Stimulated activated CD4-positive, alpha-beta T cell treated with anti-CD3 and anti-CD28 coated beads, Interleukin-2, amount 100 ng/mL, for 24 hours (primary cell): Measurements from ENCODE around the gene TMEM258.

Experiments used
- DNase-seq, 2 donors: peaks; one replicate each; pipeline ENCODE4 v3.0.0-alpha.2; 2020

TMEM258 gene

GRCh38 chr11:61774411-61774810 is 18.0 kb downstream of the TMEM258 start:
- no peak for DNase-seq

DNA sequence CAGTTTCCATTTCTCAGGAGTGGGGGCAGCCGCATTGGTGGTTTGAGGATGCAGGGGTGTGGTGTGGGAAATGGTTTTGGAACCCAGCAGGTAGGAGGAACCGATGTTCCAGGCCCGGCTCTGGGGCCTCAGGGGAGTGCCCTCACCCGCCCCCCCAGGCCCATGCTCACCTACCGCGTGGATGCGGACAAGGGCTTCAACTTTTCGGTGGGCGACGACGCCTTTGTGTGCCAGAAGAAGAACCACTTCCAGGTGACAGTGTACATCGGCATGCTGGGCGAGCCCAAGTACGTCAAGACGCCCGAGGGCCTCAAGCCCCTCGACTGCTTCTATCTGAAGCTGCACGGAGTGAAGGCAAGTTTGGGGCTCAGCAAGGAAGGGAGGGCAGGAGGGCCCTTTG is 18.6 kb downstream of the TMEM258 start:
- DNase-seq: no peak

- DNase-seq: no peak
These were observed 19.0 kb downstream of the TMEM258 start for GRCh38 chr11:61773356-61773755.

DNA sequence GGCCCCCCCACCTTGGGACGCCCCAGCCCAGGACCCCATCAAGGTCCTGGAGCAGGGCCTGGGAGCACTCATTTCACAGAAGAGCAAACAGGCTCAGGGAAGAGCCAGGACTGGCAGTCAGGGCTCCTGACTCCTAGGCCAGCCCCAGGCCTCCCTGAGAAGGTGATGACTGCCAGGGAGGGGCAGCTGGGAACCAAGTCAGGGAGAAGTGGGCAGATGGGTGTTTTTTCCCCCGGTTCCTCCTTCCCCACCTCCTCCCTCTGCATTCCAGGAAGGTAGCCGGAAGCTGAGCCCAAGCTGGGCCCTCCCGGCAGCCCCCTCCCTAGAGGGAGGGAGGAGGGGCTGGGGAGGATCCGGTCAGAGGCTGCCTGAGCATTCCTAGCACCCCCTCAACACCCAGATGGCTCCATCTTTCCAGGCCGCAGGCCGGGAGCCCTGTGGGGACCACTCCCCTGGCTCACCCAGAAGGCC is 20.4 kb downstream of the TMEM258 start:
- DNase-seq: no peak

GRCh38 chr11:61771195-61771894 is 21.1 kb downstream of the TMEM258 start:
- DNase-seq: no peak

GRCh38 chr11:61769946-61770683 is 22.3 kb downstream of the TMEM258 start:
- DNase-seq: no peak

GRCh38 chr11:61769169-61769920 is 23.1 kb downstream of the TMEM258 start:
- DNase-seq: no peak

DNA sequence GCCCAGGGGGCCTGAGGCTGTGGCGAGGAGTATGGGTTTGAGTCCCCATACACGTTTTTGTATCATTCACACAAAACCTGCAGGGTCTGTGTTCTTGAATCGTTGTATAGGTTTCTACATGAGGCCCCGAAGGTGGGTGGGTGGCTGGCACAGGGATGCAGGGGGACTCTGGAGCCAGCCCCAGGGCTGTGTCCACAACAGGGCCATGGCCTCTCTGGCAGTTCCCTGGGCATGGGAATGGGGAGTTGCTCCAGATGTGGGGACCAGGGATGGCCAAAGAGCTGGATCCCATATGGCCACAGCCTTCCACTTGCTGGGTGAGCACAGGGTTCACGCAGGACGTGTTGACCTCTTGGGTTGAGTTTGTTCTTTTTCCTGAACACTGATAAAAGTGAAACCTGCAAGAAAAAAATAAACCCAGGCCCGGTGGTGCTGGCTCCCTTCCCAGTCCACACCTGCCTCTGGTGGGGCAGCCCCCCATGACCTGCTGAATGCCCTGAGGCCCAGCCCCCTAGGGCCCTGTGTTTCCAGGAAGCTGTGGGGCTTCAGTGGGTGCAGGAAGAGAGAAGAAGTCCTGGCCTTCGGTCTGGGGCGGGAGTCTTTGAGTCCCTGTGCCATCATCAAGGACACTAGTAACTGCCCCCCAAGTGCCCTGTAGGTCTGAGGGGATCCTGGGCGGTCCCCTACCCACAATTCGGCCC is 23.9 kb downstream of the TMEM258 start:
- no peak for DNase-seq

- DNase-seq: no peak
These were observed 26.0 kb downstream of the TMEM258 start for GRCh38 chr11:61766353-61766841.

- no peak for DNase-seq
These were observed 26.7 kb downstream of the TMEM258 start for GRCh38 chr11:61765550-61766253.

- no peak for DNase-seq
These were observed 27.7 kb downstream of the TMEM258 start for GRCh38 chr11:61764606-61765260.

DNA sequence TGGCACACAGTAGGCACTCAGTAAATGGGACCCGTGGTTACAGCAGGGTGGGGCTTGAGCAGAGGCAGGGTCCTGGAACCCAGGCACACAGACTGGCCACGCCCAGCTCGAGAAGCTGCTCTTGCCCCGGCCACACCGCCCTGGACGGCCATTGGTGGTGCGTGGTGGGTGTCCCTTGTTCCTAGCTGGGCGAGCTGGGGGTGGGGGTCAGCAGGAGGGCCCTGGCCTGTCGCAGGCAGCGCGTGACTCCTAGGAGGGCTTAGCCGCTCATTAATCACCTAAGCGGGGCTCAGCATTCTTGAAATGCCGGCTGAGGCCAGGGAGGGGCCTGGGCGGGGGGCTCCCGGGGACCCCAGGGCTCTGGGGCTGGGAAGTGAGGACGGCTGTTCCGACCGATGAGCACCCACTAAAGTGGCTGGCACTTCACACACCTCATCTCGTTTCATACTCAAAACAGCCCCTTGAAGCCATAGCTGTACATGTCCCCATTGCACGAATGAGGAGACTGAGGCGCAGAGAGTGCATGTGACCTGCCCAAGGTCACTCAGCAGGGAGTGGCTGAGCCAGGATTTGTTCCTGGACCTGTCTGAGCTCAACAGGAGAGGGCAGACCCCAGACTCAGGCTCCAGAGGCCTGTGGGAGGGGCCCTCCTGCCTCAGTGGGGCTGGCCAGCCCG is 28.3 kb downstream of the TMEM258 start:
- DNase-seq: no peak

DNA sequence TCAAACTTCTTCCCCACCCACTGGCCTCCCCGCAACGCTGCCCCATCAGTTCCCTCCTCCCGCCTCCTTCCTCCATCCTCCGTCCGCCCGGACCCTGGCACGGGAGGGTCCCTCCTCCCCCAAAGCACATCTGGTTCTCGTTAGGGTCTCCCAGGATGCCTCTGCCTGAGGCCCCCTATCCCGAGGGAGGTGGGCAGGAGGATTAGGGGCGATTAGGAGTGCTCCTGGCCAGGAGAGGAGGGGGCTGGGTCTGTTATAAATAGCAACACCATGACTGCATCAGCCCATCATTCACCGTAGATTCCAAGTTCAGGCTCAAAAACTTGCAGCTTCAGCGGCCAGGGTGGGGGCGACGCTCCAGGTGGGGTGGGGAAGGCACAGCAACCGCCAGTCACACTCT is 29.6 kb downstream of the TMEM258 start:
- no peak for DNase-seq

GRCh38 chr11:61762223-61762615 is 30.2 kb downstream of the TMEM258 start:
- no peak for DNase-seq

- DNase-seq: no peak
These were observed 30.8 kb downstream of the TMEM258 start for GRCh38 chr11:61761440-61762222.

DNA sequence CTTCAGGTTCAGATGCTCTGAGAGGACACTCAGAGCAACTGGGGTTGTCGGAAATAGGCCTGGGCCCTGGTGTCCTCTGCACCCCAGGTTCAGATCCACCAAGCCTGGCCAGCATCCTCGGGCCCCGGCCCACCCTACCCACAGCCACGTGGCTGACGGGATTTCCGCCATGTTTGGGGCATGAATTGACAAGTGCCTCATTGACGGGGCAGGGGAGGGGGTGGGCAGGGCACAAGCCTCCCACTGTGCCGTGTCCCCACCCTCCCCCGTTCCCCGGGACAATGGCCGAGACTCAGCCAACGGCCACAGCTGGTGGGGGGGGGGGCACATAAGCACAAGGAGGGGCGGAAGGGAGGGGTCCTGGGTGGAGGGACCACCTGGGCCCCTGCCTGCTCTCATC is 31.5 kb downstream of the TMEM258 start:
- no peak for DNase-seq

DNA sequence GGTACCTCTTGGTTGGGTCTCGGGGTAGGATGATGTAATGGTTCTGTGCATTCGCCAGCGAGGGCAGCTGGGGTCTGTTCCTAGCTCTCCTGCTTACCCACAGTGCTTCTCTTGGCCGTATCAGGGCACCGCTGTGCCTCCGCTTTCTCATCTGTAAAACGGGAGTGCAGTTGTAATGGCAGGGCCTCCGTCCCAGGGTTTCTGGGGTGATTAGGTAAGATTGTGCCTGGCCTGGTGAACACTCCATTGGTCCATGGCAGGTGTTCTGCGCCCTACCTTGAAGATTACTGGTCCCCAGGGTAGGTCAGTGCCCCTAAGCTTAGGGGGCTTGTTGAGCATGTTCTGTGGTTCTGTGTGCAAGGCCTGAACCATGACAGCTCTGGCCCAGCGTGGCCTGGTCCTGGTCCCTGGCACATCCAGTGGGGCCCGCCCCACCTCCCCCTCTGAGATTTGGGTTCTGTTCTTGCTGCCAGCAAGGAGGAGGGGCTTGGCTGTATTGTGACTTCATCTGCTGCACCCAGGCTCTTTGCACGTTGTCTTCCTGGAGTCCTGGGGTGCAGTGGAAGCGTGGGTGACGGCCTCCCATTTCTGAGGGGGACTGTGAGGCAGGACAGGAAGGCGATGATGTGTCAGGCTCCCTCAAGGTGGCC is 35.1 kb downstream of the TMEM258 start:
- no peak for DNase-seq

- DNase-seq: no peak
These were observed 35.8 kb downstream of the TMEM258 start for GRCh38 chr11:61756452-61757212.

DNA sequence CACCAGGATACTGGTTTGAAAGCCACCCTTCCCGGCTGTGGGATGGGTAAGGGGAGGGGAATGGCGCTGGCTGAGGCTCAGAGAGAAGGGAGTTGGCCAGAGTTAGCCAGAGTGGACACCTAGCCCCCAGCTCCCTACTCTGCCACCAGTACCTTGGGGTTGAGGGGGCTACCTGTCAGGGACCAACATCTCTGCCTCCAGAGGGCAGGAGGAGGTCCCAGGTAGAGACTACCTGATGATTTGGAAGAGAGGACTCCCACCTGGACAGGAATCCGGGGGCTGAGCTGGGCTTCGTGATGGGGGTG is 36.3 kb downstream of the TMEM258 start:
- no peak for DNase-seq
